ENCODE results near the gene COBL.
A peak's percentile ranks its signal among the peaks of the same experiment; 100 is the strongest.

COBL gene

DNA sequence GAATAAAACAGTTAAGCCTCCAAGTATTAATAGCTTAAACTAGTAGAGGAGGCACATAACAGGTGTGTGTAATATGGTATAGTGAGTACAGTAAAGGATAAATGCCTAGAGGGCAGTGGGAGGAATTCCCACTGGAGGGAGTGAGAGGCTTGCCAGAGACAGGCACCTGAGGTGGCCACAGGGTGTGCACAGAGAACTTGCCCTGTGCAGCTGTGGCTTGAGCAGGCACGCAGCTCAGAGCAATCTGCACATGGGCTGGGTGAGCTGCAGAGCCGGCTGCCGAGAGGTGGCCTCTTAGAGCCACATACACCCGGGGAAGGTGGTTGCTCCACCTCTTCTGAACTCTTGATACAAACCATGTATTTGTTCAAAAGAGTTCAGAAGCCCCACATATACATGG lies 237.1 kb downstream of the COBL start:
- Histone ChIP-seq H2BK5ac (ENCODE audit: low read length) (no peak overlapping the region), H2BK12ac (ENCODE audit: low read length) (peak overlapping the region; percentile 85), H3K27me3 (ENCODE audit: control insufficient read depth in 3 of 3, insufficient read depth in 3 of 3, low read depth in 1 of 3, low read length in 3 of 3) (no peaks in the 10 kb centered on the region), H3K4me3 (ENCODE audit: low read length in 2 of 2) (no peak overlapping the region), H2AK5ac (ENCODE audit: low read depth, low read length) (no peak overlapping the region), H3K9me3 (replicated peaks in 1 of 2; ENCODE audit: control insufficient read depth in 2 of 2, insufficient read depth in 1 of 2, low read depth in 1 of 2, low read length in 2 of 2) (peaks cover 0 to 2% of the 10 kb centered on the region in 2 donors), H3K36me3 (replicated peaks in 1 of 2; ENCODE audit: control insufficient read depth in 2 of 2, insufficient read depth in 2 of 2, low read length in 2 of 2) (no peaks in the 10 kb centered on the region), H3K23ac (ENCODE audit: low read depth, low read length, poor library complexity) (no peak overlapping the region), H2BK120ac (ENCODE audit: low read depth, low read length) (no peak overlapping the region), H3K14ac (ENCODE audit: low read length) (no peak overlapping the region), H4K91ac (ENCODE audit: low read depth, low read length, poor library complexity) (no peak overlapping the region), H2AFZ (ENCODE audit: low read length) (no peak overlapping the region), H3K4ac (ENCODE audit: low read length) (no peak overlapping the region), H4K8ac (ENCODE audit: low read depth, low read length) (no peak overlapping the region), H3K18ac (ENCODE audit: low read length) (no peak overlapping the region), H3K4me2 (ENCODE audit: insufficient read depth, low read length, poor library complexity, severe bottlenecking) (no peak overlapping the region), H3K9ac (ENCODE audit: low read depth, low read length, poor library complexity) (no peak overlapping the region), H3K4me1 (ENCODE audit: control insufficient read depth in 2 of 2, insufficient read depth in 1 of 2, low read depth in 1 of 2, low read length in 2 of 2) (peaks cover 0 to 13% of the 10 kb centered on the region in 2 donors), H3K79me1 (ENCODE audit: low read depth, low read length) (peaks cover 2% of the 10 kb centered on the region), H2BK15ac (ENCODE audit: low read length) (no peak overlapping the region), H3K27ac (replicated peaks; ENCODE audit: low read length) (no peak overlapping the region)
- no peak for DNase-seq (ENCODE audit: low spot score)
- no CpG with 5 or more reads among the region's 4 CpGs for WGBS, 2 donors (ENCODE audit: extremely low coverage in 2 of 2, insufficient read length in 2 of 2, insufficient replicate concordance in 1 of 2)

DNA sequence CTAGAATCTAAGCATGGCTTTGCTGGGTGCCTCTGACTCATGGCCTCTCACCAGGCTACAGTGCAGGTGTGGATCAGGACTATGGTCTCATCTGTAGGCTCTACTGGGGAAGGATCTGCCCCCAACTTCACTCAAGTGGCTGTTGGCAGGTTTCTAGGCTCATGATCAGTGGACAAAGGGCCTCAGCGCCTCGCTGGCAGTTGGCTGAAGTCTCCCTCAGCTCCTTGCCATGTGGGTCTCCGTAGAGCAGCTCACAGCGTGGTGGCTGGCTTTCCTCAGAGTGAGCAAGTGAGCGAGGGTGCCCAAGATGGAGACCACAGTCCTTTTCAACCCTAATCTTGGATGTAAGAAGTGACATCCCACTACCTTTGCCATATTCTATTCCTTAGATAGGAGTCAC lies 238.0 kb downstream of the COBL start:
- no peak overlapping the region for H3K18ac ChIP-seq (ENCODE audit: low read length)
- H3K79me1 ChIP-seq (ENCODE audit: low read depth, low read length): peaks cover 2% of the 10 kb centered on the region
- no peak overlapping the region for H3K27ac ChIP-seq (replicated peaks; ENCODE audit: low read length)
- no peak overlapping the region for H4K8ac ChIP-seq (ENCODE audit: low read depth, low read length)
- H3K23ac ChIP-seq (ENCODE audit: low read depth, low read length, poor library complexity): no peak overlapping the region
- H2BK12ac ChIP-seq (ENCODE audit: low read length): no peak overlapping the region
- no peaks in the 10 kb centered on the region for H3K36me3 ChIP-seq (replicated peaks in 1 of 2; ENCODE audit: control insufficient read depth in 2 of 2, insufficient read depth in 2 of 2, low read length in 2 of 2)
- no peak overlapping the region for H3K4me2 ChIP-seq (ENCODE audit: insufficient read depth, low read length, poor library complexity, severe bottlenecking)
- peaks cover 0 to 2% of the 10 kb centered on the region in 2 donors for H3K9me3 ChIP-seq (replicated peaks in 1 of 2; ENCODE audit: control insufficient read depth in 2 of 2, insufficient read depth in 1 of 2, low read depth in 1 of 2, low read length in 2 of 2)
- WGBS, 2 donors (ENCODE audit: extremely low coverage in 2 of 2, insufficient read length in 2 of 2, insufficient replicate concordance in 1 of 2): no CpG with 5 or more reads among the region's 5 CpGs
- H3K27me3 ChIP-seq (ENCODE audit: control insufficient read depth in 3 of 3, insufficient read depth in 3 of 3, low read depth in 1 of 3, low read length in 3 of 3): no peaks in the 10 kb centered on the region
- peaks cover 0 to 13% of the 10 kb centered on the region in 2 donors for H3K4me1 ChIP-seq (ENCODE audit: control insufficient read depth in 2 of 2, insufficient read depth in 1 of 2, low read depth in 1 of 2, low read length in 2 of 2)
- no peak overlapping the region for H3K4ac ChIP-seq (ENCODE audit: low read length)
- no peak overlapping the region for H2AK5ac ChIP-seq (ENCODE audit: low read depth, low read length)
- H3K9ac ChIP-seq (ENCODE audit: low read depth, low read length, poor library complexity): no peak overlapping the region
- H3K4me3 ChIP-seq (ENCODE audit: low read length in 2 of 2): no peak overlapping the region
- no peak overlapping the region for H2BK5ac ChIP-seq (ENCODE audit: low read length)
- no peak overlapping the region for H2AFZ ChIP-seq (ENCODE audit: low read length)
- no peak overlapping the region for H2BK15ac ChIP-seq (ENCODE audit: low read length)
- DNase-seq (ENCODE audit: low spot score): no peak
- no peak overlapping the region for H3K14ac ChIP-seq (ENCODE audit: low read length)
- no peak overlapping the region for H2BK120ac ChIP-seq (ENCODE audit: low read depth, low read length)
- H4K91ac ChIP-seq (ENCODE audit: low read depth, low read length, poor library complexity): no peak overlapping the region

DNA sequence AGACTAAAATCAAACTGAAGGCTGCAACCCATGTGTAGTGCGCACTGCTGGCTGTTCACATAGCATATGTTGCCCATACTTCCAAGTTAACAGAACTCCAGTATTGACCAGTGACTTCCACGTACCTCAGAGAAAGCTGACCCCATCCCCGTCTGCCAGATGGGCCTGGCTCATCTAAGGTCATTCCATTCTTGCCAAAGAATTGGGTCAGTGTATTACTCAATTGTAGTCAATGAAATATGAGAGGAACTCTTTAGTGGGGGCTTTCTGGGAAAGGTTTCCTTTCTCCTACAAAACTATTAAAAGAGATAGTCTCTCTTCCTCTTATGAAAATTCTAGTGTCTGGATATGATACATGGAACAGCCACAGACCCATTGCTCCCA lies 238.6 kb downstream of the COBL start:
- Histone ChIP-seq H4K8ac (ENCODE audit: low read depth, low read length) (no peak overlapping the region), H3K4ac (ENCODE audit: low read length) (no peak overlapping the region), H2BK12ac (ENCODE audit: low read length) (no peak overlapping the region), H3K36me3 (replicated peaks in 1 of 2; ENCODE audit: control insufficient read depth in 2 of 2, insufficient read depth in 2 of 2, low read length in 2 of 2) (no peaks in the 10 kb centered on the region), H2BK5ac (ENCODE audit: low read length) (no peak overlapping the region), H3K4me3 (ENCODE audit: low read length in 2 of 2) (no peak overlapping the region), H3K27ac (replicated peaks; ENCODE audit: low read length) (no peak overlapping the region), H3K4me2 (ENCODE audit: insufficient read depth, low read length, poor library complexity, severe bottlenecking) (no peak overlapping the region), H2BK15ac (ENCODE audit: low read length) (no peak overlapping the region), H3K79me1 (ENCODE audit: low read depth, low read length) (peaks cover 2% of the 10 kb centered on the region), H3K9me3 (replicated peaks in 1 of 2; ENCODE audit: control insufficient read depth in 2 of 2, insufficient read depth in 1 of 2, low read depth in 1 of 2, low read length in 2 of 2) (peaks cover 0 to 2% of the 10 kb centered on the region in 2 donors), H4K91ac (ENCODE audit: low read depth, low read length, poor library complexity) (no peak overlapping the region), H3K23ac (ENCODE audit: low read depth, low read length, poor library complexity) (no peak overlapping the region), H2BK120ac (ENCODE audit: low read depth, low read length) (no peak overlapping the region), H2AFZ (ENCODE audit: low read length) (no peak overlapping the region), H3K4me1 (ENCODE audit: control insufficient read depth in 2 of 2, insufficient read depth in 1 of 2, low read depth in 1 of 2, low read length in 2 of 2) (peaks cover 0 to 13% of the 10 kb centered on the region in 2 donors), H3K9ac (ENCODE audit: low read depth, low read length, poor library complexity) (no peak overlapping the region), H3K14ac (ENCODE audit: low read length) (no peak overlapping the region), H2AK5ac (ENCODE audit: low read depth, low read length) (no peak overlapping the region), H3K18ac (ENCODE audit: low read length) (no peak overlapping the region), H3K27me3 (ENCODE audit: control insufficient read depth in 3 of 3, insufficient read depth in 3 of 3, low read depth in 1 of 3, low read length in 3 of 3) (no peaks in the 10 kb centered on the region)
- no CpG with 5 or more reads among the region's 3 CpGs for WGBS, 2 donors (ENCODE audit: extremely low coverage in 2 of 2, insufficient read length in 2 of 2, insufficient replicate concordance in 1 of 2)
- DNase-seq (ENCODE audit: low spot score): no peak

DNA sequence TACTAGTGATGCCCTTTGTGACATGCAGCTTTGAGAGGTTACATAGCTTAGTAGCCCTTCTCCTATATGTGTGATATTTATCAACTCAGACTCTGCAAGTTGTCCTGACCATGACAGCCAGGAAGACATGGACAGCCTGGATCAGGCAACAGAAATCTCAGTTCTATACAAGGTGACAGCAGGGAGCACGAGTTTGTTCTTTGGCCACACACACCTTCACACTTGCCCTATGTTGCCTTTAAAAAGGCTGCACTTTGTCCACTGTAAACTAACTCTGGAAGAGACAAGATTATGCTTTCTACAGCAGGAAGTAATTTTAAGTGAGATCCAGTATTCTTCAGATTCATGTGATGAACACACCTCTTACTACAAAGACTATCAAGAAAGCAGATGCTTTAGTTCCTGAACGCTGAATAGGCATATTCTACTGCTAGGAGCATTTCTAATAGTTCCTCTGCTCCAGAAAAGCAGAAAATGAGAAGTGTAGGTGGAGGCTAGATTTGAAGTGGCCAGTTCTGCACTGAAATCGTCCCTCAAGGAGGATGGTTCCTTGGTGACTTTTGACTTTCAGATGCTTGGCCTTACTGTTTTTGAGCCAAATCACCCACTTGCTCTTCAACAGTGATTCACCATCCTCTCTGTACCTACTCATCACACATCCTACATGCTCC lies 239.2 kb downstream of the COBL start:
- Histone ChIP-seq H2BK15ac (ENCODE audit: low read length) (no peak overlapping the region), H3K9me3 (replicated peaks in 1 of 2; ENCODE audit: control insufficient read depth in 2 of 2, insufficient read depth in 1 of 2, low read depth in 1 of 2, low read length in 2 of 2) (peaks cover 0 to 2% of the 10 kb centered on the region in 2 donors), H3K23ac (ENCODE audit: low read depth, low read length, poor library complexity) (no peak overlapping the region), H3K9ac (ENCODE audit: low read depth, low read length, poor library complexity) (no peak overlapping the region), H3K79me1 (ENCODE audit: low read depth, low read length) (peaks cover 2% of the 10 kb centered on the region), H3K4me2 (ENCODE audit: insufficient read depth, low read length, poor library complexity, severe bottlenecking) (no peak overlapping the region), H3K4me3 (ENCODE audit: low read length in 2 of 2) (no peak overlapping the region), H3K14ac (ENCODE audit: low read length) (no peak overlapping the region), H3K4me1 (ENCODE audit: control insufficient read depth in 2 of 2, insufficient read depth in 1 of 2, low read depth in 1 of 2, low read length in 2 of 2) (peaks cover 0 to 13% of the 10 kb centered on the region in 2 donors), H3K4ac (ENCODE audit: low read length) (no peak overlapping the region), H2BK12ac (ENCODE audit: low read length) (no peak overlapping the region), H2AFZ (ENCODE audit: low read length) (no peak overlapping the region), H2BK120ac (ENCODE audit: low read depth, low read length) (no peak overlapping the region), H3K36me3 (replicated peaks in 1 of 2; ENCODE audit: control insufficient read depth in 2 of 2, insufficient read depth in 2 of 2, low read length in 2 of 2) (no peaks in the 10 kb centered on the region), H3K27ac (replicated peaks; ENCODE audit: low read length) (no peak overlapping the region), H3K27me3 (ENCODE audit: control insufficient read depth in 3 of 3, insufficient read depth in 3 of 3, low read depth in 1 of 3, low read length in 3 of 3) (no peaks in the 10 kb centered on the region), H3K18ac (ENCODE audit: low read length) (no peak overlapping the region), H4K91ac (ENCODE audit: low read depth, low read length, poor library complexity) (no peak overlapping the region), H2BK5ac (ENCODE audit: low read length) (no peak overlapping the region), H2AK5ac (ENCODE audit: low read depth, low read length) (no peak overlapping the region), H4K8ac (ENCODE audit: low read depth, low read length) (no peak overlapping the region)
- no peak for DNase-seq (ENCODE audit: low spot score)
- no CpG with 5 or more reads among the region's 3 CpGs for WGBS, 2 donors (ENCODE audit: extremely low coverage in 2 of 2, insufficient read length in 2 of 2, insufficient replicate concordance in 1 of 2)
